PFSK-1 (cell line): ENCODE results near the gene TSFM.

Experiments used
- FOXP2 ChIP-seq: optimal IDR thresholded peaks from 2 replicates; pipeline ENCODE3; 2011; ENCODE audit warnings: borderline replicate concordance, control low read depth, inconsistent platforms; ENCODE audit not compliant: insufficient read depth; ENCODE audit errors: extremely low read length, extremely low read depth
- POLR2AphosphoS5 ChIP-seq: IDR thresholded peaks from 2 replicates; pipeline ENCODE4 v1.6.1; 2012; ENCODE audit warnings: low read depth, mild to moderate bottlenecking, control low read depth, low read length, moderate library complexity
- REST ChIP-seq, 2 experiments: IDR thresholded peaks; 2 replicates each; pipeline versions ENCODE4 v1.6.1 to v1.8.0; 2011 to 2012; ENCODE audit warnings: low read depth in 2 of 2, low read length in 2 of 2, control low read depth in 1 of 2, inconsistent platforms in 1 of 2, mild to moderate bottlenecking in 1 of 2, moderate library complexity in 1 of 2; ENCODE audit not compliant: insufficient read depth in 1 of 2
- SIN3A ChIP-seq: IDR thresholded peaks from 2 replicates; pipeline ENCODE4 v1.6.1; 2012; ENCODE audit warnings: mild to moderate bottlenecking, low read length, moderate library complexity, borderline replicate concordance; ENCODE audit not compliant: insufficient read depth
- TAF1 ChIP-seq: IDR thresholded peaks from 2 replicates; pipeline ENCODE4 v1.6.1; 2012; ENCODE audit warnings: low read length, control low read depth, borderline replicate concordance; ENCODE audit not compliant: insufficient read depth

TSFM gene

GRCh38 chr12:57802607-57803006, 20.0 kb downstream of the TSFM start:
- no peak for TF ChIP-seq POLR2AphosphoS5

GRCh38 chr12:57803319-57803893, 20.8 kb downstream of the TSFM start:
- TF ChIP-seq SIN3A: no peak
- no peak for TF ChIP-seq FOXP2
- no peak for TF ChIP-seq TAF1
- no peak for TF ChIP-seq POLR2AphosphoS5
- TF ChIP-seq REST (IDR thresholded peaks at IDR 0.05; ENCODE audit: insufficient read depth in 1 of 2, low read depth in 2 of 2, low read length in 2 of 2): no peak

- no peak for TF ChIP-seq POLR2AphosphoS5
- no peak for TF ChIP-seq TAF1
- TF ChIP-seq SIN3A: no peak
- no peak for TF ChIP-seq FOXP2
- no peak for TF ChIP-seq REST (IDR thresholded peaks at IDR 0.05; ENCODE audit: insufficient read depth in 1 of 2, low read depth in 2 of 2, low read length in 2 of 2)
Measured at GRCh38 chr12:57806677-57807076, 24.1 kb downstream of the TSFM start.

- TF ChIP-seq FOXP2 (no peak), POLR2AphosphoS5 (no peak), SIN3A (no peak), REST (IDR thresholded peaks at IDR 0.05; ENCODE audit: insufficient read depth in 1 of 2, low read depth in 2 of 2, low read length in 2 of 2) (no peak), TAF1 (no peak)
Measured at GRCh38 chr12:57807285-57807684, 24.7 kb downstream of the TSFM start.

GRCh38 chr12:57808351-57808750, 25.8 kb downstream of the TSFM start:
- no peak for TF ChIP-seq REST (IDR thresholded peaks at IDR 0.05; ENCODE audit: insufficient read depth in 1 of 2, low read depth in 2 of 2, low read length in 2 of 2)
- no peak for TF ChIP-seq FOXP2
- TF ChIP-seq SIN3A: no peak
- TF ChIP-seq TAF1: no peak
- TF ChIP-seq POLR2AphosphoS5: no peak

- TF ChIP-seq FOXP2 (no peak), SIN3A (no peak), POLR2AphosphoS5 (no peak), REST (IDR thresholded peaks at IDR 0.05; ENCODE audit: insufficient read depth in 1 of 2, low read depth in 2 of 2, low read length in 2 of 2) (no peak), TAF1 (no peak)
Measured at GRCh38 chr12:57809425-57809824, 26.8 kb downstream of the TSFM start.
